ENCODE data around the gene PIEZO1. TPM values are rescaled to one million over a fixed set of nuclear protein-coding genes. Genes with fewer than 3 reads are reported as not detected.
"Not testable (repeated sequence)": the region's sequence is repeated elsewhere in the genome, so short reads cannot be mapped to it uniquely, and the experiment has no call there.

Gene PIEZO1
- total and polyA plus RNA-seq, 2 donors (not counting 1 experiment from before 2014, with no cell fraction given): 108 to 331 TPM

- WGBS (ENCODE audit: insufficient coverage): 89% methylated on average over 3 of the region's 8 CpGs
- H3K27me3 Mint-ChIP-seq; H3K27ac Mint-ChIP-seq; H3K9ac ChIP-seq (ENCODE audit: low read length); H3K27me3 ChIP-seq (replicated peaks in 1 of 4; ENCODE audit: control extremely low read depth in 1 of 4, control insufficient read depth in 3 of 4, insufficient read depth in 4 of 4, low read length in 3 of 4); POLR2A ChIA-PET; H3K4me3 ChIP-seq (ENCODE audit: control extremely low read depth in 1 of 5, extremely low read depth in 1 of 5, insufficient read depth in 1 of 5, low read depth in 2 of 5, low read length in 4 of 5); H3K36me3 ChIP-seq (replicated peaks in 1 of 2; ENCODE audit: control extremely low read depth in 1 of 2, control insufficient read depth in 1 of 2, extremely low read depth in 1 of 2, insufficient read depth in 2 of 2, low read length in 1 of 2); H3K9me3 Mint-ChIP-seq (ENCODE audit: insufficient read depth); H2AFZ ChIP-seq (ENCODE audit: insufficient read depth, low read depth, low read length, poor library complexity, severe bottlenecking); H3K27ac ChIP-seq (ENCODE audit: low read length in 2 of 2); ATAC-seq (ENCODE audit: low read depth); H4K20me1 ChIP-seq (ENCODE audit: control insufficient read depth, insufficient read depth, low read length, poor library complexity, severe bottlenecking); H3K9me3 ChIP-seq (ENCODE audit: control extremely low read depth in 1 of 3, control insufficient read depth in 2 of 3, insufficient read depth in 1 of 3, low read length in 2 of 3); H3K79me2 ChIP-seq (ENCODE audit: control insufficient read depth, insufficient read depth, low read length); H3K4me3 Mint-ChIP-seq; DNase-seq; H3K4me2 ChIP-seq (replicated peaks; ENCODE audit: low read depth, low read length, poor library complexity, severe bottlenecking): not testable (repeated sequence)
- H3K4me1 ChIP-seq (ENCODE audit: control insufficient read depth in 2 of 2, insufficient read depth in 2 of 2, low read length in 2 of 2): peaks cover 46 to 53% of the 10 kb centered on the region in 2 donors
- intact Hi-C loops (cut with micrococcal nuclease): loop anchor here (10.0 kb wide), 2 partner anchors 154 to 334 kb away; partner anchors contain the start of genes IL17C and ZFPM1
- CTCF ChIA-PET: interaction anchor here (2.6 to 9.9 kb wide), 2 partner anchors 44 to 52 kb away, joined by 23 to 138 read pairs; no protein-coding TSS in a partner anchor
- H3K4me1 Mint-ChIP-seq: peaks cover 39% of the 10 kb centered on the region
Measured at GRCh38 chr16:88788749-88789148, 3.7 kb upstream of the PIEZO1 start.

GRCh38 chr16:88787579-88788314 is 2.7 kb upstream of the PIEZO1 start:
- Mint-ChIP-seq H3K27ac (peak overlapping the region; percentile 63), H3K4me3 (no peak overlapping the region), H3K27me3 (no peaks in the 10 kb centered on the region), H3K9me3 (ENCODE audit: insufficient read depth) (no peaks in the 10 kb centered on the region), H3K4me1 (peaks cover 39% of the 10 kb centered on the region)
- Histone ChIP-seq H3K36me3 (replicated peaks in 1 of 2; ENCODE audit: control extremely low read depth in 1 of 2, control insufficient read depth in 1 of 2, extremely low read depth in 1 of 2, insufficient read depth in 2 of 2, low read length in 1 of 2) (no peaks in the 10 kb centered on the region), H3K79me2 (ENCODE audit: control insufficient read depth, insufficient read depth, low read length) (peaks cover 4% of the 10 kb centered on the region), H2AFZ (ENCODE audit: insufficient read depth, low read depth, low read length, poor library complexity, severe bottlenecking) (no peak overlapping the region), H3K4me3 (ENCODE audit: control extremely low read depth in 1 of 5, extremely low read depth in 1 of 5, insufficient read depth in 1 of 5, low read depth in 2 of 5, low read length in 4 of 5) (no peak overlapping the region), H3K4me1 (ENCODE audit: control insufficient read depth in 2 of 2, insufficient read depth in 2 of 2, low read length in 2 of 2) (peaks cover 46 to 53% of the 10 kb centered on the region in 2 donors), H3K4me2 (replicated peaks; ENCODE audit: low read depth, low read length, poor library complexity, severe bottlenecking) (no peak overlapping the region), H3K27me3 (replicated peaks in 1 of 4; ENCODE audit: control extremely low read depth in 1 of 4, control insufficient read depth in 3 of 4, insufficient read depth in 4 of 4, low read length in 3 of 4) (no peaks in the 10 kb centered on the region), H3K9me3 (ENCODE audit: control extremely low read depth in 1 of 3, control insufficient read depth in 2 of 3, insufficient read depth in 1 of 3, low read length in 2 of 3) (peaks cover 0 to 3% (median 0%) of the 10 kb centered on the region in 3 donors), H4K20me1 (ENCODE audit: control insufficient read depth, insufficient read depth, low read length, poor library complexity, severe bottlenecking) (peaks cover 6% of the 10 kb centered on the region), H3K27ac (ENCODE audit: low read length in 2 of 2) (no peak overlapping the region), H3K9ac (ENCODE audit: low read length) (no peak overlapping the region)
- ChIA-PET POLR2A (interaction anchor here (0.8 kb wide), 1 partner anchor 50 kb away, joined by 4 read pairs; no protein-coding TSS in a partner anchor), CTCF (interaction anchor here (1.0 to 9.9 kb wide), 6 partner anchors 12 to 52 kb away, joined by 3 to 138 read pairs (median 4); no protein-coding TSS in a partner anchor)
- intact Hi-C loops (cut with micrococcal nuclease): loop anchor here (10.0 kb wide), 2 partner anchors 153 to 333 kb away; partner anchors contain the start of genes IL17C and ZFPM1
- 93% methylated on average over 8 of the region's 11 CpGs for WGBS (ENCODE audit: insufficient coverage)
- no peak for DNase-seq
- ATAC-seq (ENCODE audit: low read depth): no peak
- TF ChIP-seq EZH2 (IDR thresholded peaks at IDR 0.05; ENCODE audit: borderline replicate concordance, insufficient read depth, low read depth, low read length, poor library complexity, severe bottlenecking) (no peak), CTCF (IDR thresholded peaks at IDR 0.05) (no peak)

Data from B cell (primary cell).